Transverse colon (tissue), 4 donors: ENCODE data around the gene LYPD6B.

ENCODE experiments used
- CTCF ChIP-seq, 5 experiments: fragments of 200-600 bp in 3 of 5; fragments of 450-650 bp in 2 of 5; sonication (generic) in 3 of 5; IDR thresholded peaks; 1 replicate in 2 of 5; 2 replicates in 3 of 5; pipeline ENCODE4 v1.5.1; 2016 to 2017; ENCODE audit warnings: antibody characterized with exemption in 5 of 5, inconsistent platforms in 3 of 5, mild to moderate bottlenecking in 2 of 5, moderate library complexity in 1 of 5
- POLR2AphosphoS5 ChIP-seq, 3 donors: sonication (generic); formaldehyde crosslinking; IDR thresholded peaks; one replicate each; pipeline ENCODE4 v1.6.1; 2016; ENCODE audit warnings: antibody characterized with exemption in 3 of 3

GRCh38 chr2:149167941-149168340, 129.4 kb downstream of the LYPD6B start:
- TF ChIP-seq POLR2AphosphoS5 (IDR thresholded peaks at IDR 0.05) (no peak), CTCF (IDR thresholded peaks at IDR 0.05) (no peak)
